Neural cell (in vitro differentiated cells): Measurements from ENCODE around the gene KIF13A. TPM values are rescaled to one million over a fixed set of nuclear protein-coding genes. Genes with fewer than 3 reads are reported as not detected.

ENCODE experiments used
- H2AFZ ChIP-seq: fragments of 200-600, 300-800 bp; sonication (generic), shearing (Covaris generic); 2 replicates; pipeline ENCODE4 v1.6.0; 2014; ENCODE audit warnings: low read depth, mild to moderate bottlenecking, antibody characterized with exemption, low read length, moderate library complexity
- H3F3A ChIP-seq: fragments of 200-600 bp; shearing (Covaris generic); 2 replicates; pipeline ENCODE4 v1.6.1; 2016; ENCODE audit warnings: mild to moderate bottlenecking, moderate library complexity, mixed read lengths, antibody characterized with exemption, low read length; ENCODE audit not compliant: insufficient read depth, poor library complexity, severe bottlenecking
- H3K27ac ChIP-seq: fragments of 200-600, 300-800 bp; sonication (generic), shearing (Covaris generic); 2 replicates; pipeline ENCODE4 v1.5.1; 2014; ENCODE audit warnings: mild to moderate bottlenecking, low read length, moderate library complexity
- H3K27me3 ChIP-seq: fragments of 300-800, 200-600 bp; sonication (generic), shearing (Covaris generic); 2 replicates; pipeline ENCODE4 v1.6.0; 2014; ENCODE audit warnings: mild to moderate bottlenecking, low read depth, low read length, moderate library complexity; ENCODE audit not compliant: insufficient read depth
- H3K36me3 ChIP-seq: fragments of 300-800, 200-600 bp; sonication (generic), shearing (Covaris generic); 2 replicates; pipeline ENCODE4 v1.5.1; 2014; ENCODE audit warnings: mild to moderate bottlenecking, antibody characterized with exemption, low read length, moderate library complexity; ENCODE audit not compliant: insufficient read depth
- H3K4me2 ChIP-seq: fragments of 300-800, 200-600 bp; sonication (generic), shearing (Covaris generic); 2 replicates; pipeline ENCODE4 v1.6.0; 2014; ENCODE audit warnings: mild to moderate bottlenecking, low read length
- H3K4me3 ChIP-seq: fragments of 300-800, 200-600 bp; sonication (generic), shearing (Covaris generic); 2 replicates; pipeline ENCODE4 v1.5.1; 2014; ENCODE audit warnings: mild to moderate bottlenecking, low read length, moderate library complexity
- H3K79me2 ChIP-seq: fragments of 200-600 bp; shearing (Covaris generic); replicated peaks from 2 replicates; pipeline ENCODE4 v1.6.0; 2014; ENCODE audit warnings: mild to moderate bottlenecking, low read length, moderate library complexity; ENCODE audit not compliant: insufficient read depth
- H3K9ac ChIP-seq: fragments of 300-800, 200-600 bp; sonication (generic), shearing (Covaris generic); 2 replicates; pipeline ENCODE4 v1.6.1; 2016; ENCODE audit warnings: mild to moderate bottlenecking, low read length, mixed read lengths
- H3K9me2 ChIP-seq: fragments of 200-600 bp; shearing (Covaris generic); 2 replicates; pipeline ENCODE4 v1.6.1; 2016; ENCODE audit warnings: mild to moderate bottlenecking, low read length, mixed read lengths; ENCODE audit not compliant: insufficient read depth
- H3K9me3 ChIP-seq: fragments of 200-600, 300-800 bp; sonication (generic), shearing (Covaris generic); 2 replicates; pipeline ENCODE4 v1.6.1; 2016; ENCODE audit warnings: mild to moderate bottlenecking, mixed run types, low read length, moderate library complexity, mixed read lengths
- H4K20me1 ChIP-seq: fragments of 200-600 bp; shearing (Covaris generic); 2 replicates; pipeline ENCODE4 v1.6.1; 2016; ENCODE audit warnings: mild to moderate bottlenecking, mixed run types; ENCODE audit not compliant: insufficient read depth
- EP300 ChIP-seq: fragments of 450-650 bp; conservative IDR thresholded peaks from 2 replicates; pipeline ENCODE4 v1.6.1; 2014; ENCODE audit warnings: antibody characterized with exemption, mild to moderate bottlenecking, moderate library complexity; ENCODE audit not compliant: poor library complexity, severe bottlenecking
- EZH2 ChIP-seq: fragments of 200-600, 300-800 bp; shearing (Covaris generic), sonication (generic); IDR thresholded peaks from 2 replicates; pipeline ENCODE4 v1.6.1; 2014; ENCODE audit warnings: antibody characterized with exemption, low read length, borderline replicate concordance, mild to moderate bottlenecking; ENCODE audit not compliant: insufficient read depth, poor library complexity, severe bottlenecking
- MXI1 ChIP-seq: fragments of 450-650 bp; conservative IDR thresholded peaks from 2 replicates; pipeline ENCODE4 v1.6.1; 2014; ENCODE audit warnings: antibody characterized with exemption, mild to moderate bottlenecking; ENCODE audit not compliant: poor library complexity, severe bottlenecking
- POLR2AphosphoS5 ChIP-seq: IDR thresholded peaks from 2 replicates; pipeline ENCODE4 v1.6.1; 2012
- RAD21 ChIP-seq: fragments of 450-650 bp; conservative IDR thresholded peaks from 2 replicates; pipeline ENCODE4 v1.6.1; 2014; ENCODE audit warnings: antibody characterized with exemption, mild to moderate bottlenecking, moderate library complexity
- SMC3 ChIP-seq: fragments of 450-650 bp; conservative IDR thresholded peaks from 2 replicates; pipeline ENCODE4 v1.6.1; 2014; ENCODE audit warnings: antibody characterized with exemption, mild to moderate bottlenecking, moderate library complexity; ENCODE audit not compliant: poor library complexity
- TAF1 ChIP-seq: IDR thresholded peaks from 2 replicates; pipeline ENCODE4 v1.6.1; 2012; ENCODE audit warnings: low read depth
- polyA plus RNA-seq: library from polyadenylated mRNA; depleted of rRNA; stranded (reverse); fragments of >200 nt; gene quantifications from 2 replicates; pipeline ENCODE4 v1.2.3, GENCODE V29; 2014
- TF ChIP-seq, protein P1 (sequence below): fragments of 450-650 bp; IDR thresholded peaks from 2 replicates; pipeline ENCODE4 v1.5.1; 2014; ENCODE audit warnings: antibody characterized with exemption, mild to moderate bottlenecking, moderate library complexity; ENCODE audit not compliant: poor library complexity, severe bottlenecking
- TF ChIP-seq, protein P2 (sequence below): IDR thresholded peaks from 2 replicates; pipeline ENCODE4 v1.6.1; 2012; ENCODE audit warnings: borderline replicate concordance

Gene KIF13A
- polyA plus RNA-seq, 1 donor from 2014 or later: 9.4 TPM

DNA sequence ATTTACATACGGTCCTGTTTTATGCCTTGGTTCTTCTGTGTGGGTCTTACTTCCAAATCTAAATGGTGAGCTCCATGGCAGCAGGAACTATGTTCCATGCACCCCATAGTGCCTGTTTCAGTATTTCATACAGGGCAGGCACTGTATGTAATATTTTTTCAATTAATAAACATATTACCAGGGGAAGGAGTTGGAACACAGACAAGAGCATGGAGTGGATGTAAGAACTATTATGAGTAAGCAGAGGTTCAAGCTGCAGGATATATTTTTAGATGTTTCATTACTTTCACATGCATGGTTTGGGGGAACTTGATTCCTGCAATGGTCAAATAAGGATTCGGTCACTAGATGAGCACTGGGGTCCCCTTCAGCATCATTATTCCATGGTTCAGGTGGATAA, 108.3 kb downstream of the KIF13A start:
- H3K9ac ChIP-seq: no peak overlapping the region
- no peak for TF ChIP-seq EP300
- TF ChIP-seq, protein P1, sequence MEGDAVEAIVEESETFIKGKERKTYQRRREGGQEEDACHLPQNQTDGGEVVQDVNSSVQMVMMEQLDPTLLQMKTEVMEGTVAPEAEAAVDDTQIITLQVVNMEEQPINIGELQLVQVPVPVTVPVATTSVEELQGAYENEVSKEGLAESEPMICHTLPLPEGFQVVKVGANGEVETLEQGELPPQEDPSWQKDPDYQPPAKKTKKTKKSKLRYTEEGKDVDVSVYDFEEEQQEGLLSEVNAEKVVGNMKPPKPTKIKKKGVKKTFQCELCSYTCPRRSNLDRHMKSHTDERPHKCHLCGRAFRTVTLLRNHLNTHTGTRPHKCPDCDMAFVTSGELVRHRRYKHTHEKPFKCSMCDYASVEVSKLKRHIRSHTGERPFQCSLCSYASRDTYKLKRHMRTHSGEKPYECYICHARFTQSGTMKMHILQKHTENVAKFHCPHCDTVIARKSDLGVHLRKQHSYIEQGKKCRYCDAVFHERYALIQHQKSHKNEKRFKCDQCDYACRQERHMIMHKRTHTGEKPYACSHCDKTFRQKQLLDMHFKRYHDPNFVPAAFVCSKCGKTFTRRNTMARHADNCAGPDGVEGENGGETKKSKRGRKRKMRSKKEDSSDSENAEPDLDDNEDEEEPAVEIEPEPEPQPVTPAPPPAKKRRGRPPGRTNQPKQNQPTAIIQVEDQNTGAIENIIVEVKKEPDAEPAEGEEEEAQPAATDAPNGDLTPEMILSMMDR: no peak
- TF ChIP-seq POLR2AphosphoS5: no peak
- no peak for TF ChIP-seq SMC3
- TF ChIP-seq EZH2: no peak
- TF ChIP-seq MXI1: no peak
- TF ChIP-seq TAF1: no peak
- TF ChIP-seq RAD21: no peak
- TF ChIP-seq, protein P2, sequence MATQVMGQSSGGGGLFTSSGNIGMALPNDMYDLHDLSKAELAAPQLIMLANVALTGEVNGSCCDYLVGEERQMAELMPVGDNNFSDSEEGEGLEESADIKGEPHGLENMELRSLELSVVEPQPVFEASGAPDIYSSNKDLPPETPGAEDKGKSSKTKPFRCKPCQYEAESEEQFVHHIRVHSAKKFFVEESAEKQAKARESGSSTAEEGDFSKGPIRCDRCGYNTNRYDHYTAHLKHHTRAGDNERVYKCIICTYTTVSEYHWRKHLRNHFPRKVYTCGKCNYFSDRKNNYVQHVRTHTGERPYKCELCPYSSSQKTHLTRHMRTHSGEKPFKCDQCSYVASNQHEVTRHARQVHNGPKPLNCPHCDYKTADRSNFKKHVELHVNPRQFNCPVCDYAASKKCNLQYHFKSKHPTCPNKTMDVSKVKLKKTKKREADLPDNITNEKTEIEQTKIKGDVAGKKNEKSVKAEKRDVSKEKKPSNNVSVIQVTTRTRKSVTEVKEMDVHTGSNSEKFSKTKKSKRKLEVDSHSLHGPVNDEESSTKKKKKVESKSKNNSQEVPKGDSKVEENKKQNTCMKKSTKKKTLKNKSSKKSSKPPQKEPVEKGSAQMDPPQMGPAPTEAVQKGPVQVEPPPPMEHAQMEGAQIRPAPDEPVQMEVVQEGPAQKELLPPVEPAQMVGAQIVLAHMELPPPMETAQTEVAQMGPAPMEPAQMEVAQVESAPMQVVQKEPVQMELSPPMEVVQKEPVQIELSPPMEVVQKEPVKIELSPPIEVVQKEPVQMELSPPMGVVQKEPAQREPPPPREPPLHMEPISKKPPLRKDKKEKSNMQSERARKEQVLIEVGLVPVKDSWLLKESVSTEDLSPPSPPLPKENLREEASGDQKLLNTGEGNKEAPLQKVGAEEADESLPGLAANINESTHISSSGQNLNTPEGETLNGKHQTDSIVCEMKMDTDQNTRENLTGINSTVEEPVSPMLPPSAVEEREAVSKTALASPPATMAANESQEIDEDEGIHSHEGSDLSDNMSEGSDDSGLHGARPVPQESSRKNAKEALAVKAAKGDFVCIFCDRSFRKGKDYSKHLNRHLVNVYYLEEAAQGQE: no peak
- H3K9me2 ChIP-seq: no peaks in the 10 kb centered on the region
- H3F3A ChIP-seq: no peaks in the 10 kb centered on the region
- no peaks in the 10 kb centered on the region for H3K79me2 ChIP-seq
- H3K36me3 ChIP-seq: no peaks in the 10 kb centered on the region
- H3K9me3 ChIP-seq: no peaks in the 10 kb centered on the region
- H3K27me3 ChIP-seq: no peaks in the 10 kb centered on the region
- H3K4me2 ChIP-seq: no peak overlapping the region
- H3K27ac ChIP-seq: no peak overlapping the region
- H4K20me1 ChIP-seq: no peaks in the 10 kb centered on the region
- H2AFZ ChIP-seq: no peak overlapping the region
- H3K4me3 ChIP-seq: no peak overlapping the region

DNA sequence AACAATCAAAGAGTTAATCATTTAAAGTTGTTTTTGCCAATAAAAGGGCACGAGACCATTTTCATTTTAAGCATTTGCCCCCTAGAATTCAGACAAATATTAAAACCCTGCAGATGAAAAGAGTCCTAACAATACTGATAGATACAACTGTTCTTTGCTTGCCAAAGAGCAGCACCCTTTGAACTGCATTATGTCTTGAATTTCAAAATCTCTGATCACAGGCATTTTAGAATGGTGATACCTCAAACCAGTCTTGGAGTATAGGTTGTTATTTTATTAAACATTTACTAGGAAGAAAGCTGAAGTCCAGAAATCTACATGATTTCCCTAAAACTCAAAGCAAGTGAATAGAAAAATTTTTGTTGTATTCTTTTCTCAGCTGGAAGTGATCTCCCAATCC, 108.7 kb downstream of the KIF13A start:
- Histone ChIP-seq H3K36me3 (no peaks in the 10 kb centered on the region), H3F3A (no peaks in the 10 kb centered on the region), H3K79me2 (no peaks in the 10 kb centered on the region), H3K4me3 (no peak overlapping the region), H2AFZ (no peak overlapping the region), H3K9me3 (no peaks in the 10 kb centered on the region), H3K27ac (no peak overlapping the region), H3K9ac (no peak overlapping the region), H4K20me1 (no peaks in the 10 kb centered on the region), H3K4me2 (no peak overlapping the region), H3K9me2 (no peaks in the 10 kb centered on the region), H3K27me3 (no peaks in the 10 kb centered on the region)
- TF ChIP-seq, protein P2: no peak
- TF ChIP-seq SMC3: no peak
